Measurements from ENCODE around the gene NUP214. TPM values are rescaled to one million over a fixed set of nuclear protein-coding genes. Genes with fewer than 3 reads are reported as not detected.
"Not testable (repeated sequence)": the region's sequence is repeated elsewhere in the genome, so short reads cannot be mapped to it uniquely, and the experiment has no call there.

Gene NUP214
- total RNA-seq, 4 donors from 2014 or later: 27.4 to 78.3 (median 47.4) TPM

DNA sequence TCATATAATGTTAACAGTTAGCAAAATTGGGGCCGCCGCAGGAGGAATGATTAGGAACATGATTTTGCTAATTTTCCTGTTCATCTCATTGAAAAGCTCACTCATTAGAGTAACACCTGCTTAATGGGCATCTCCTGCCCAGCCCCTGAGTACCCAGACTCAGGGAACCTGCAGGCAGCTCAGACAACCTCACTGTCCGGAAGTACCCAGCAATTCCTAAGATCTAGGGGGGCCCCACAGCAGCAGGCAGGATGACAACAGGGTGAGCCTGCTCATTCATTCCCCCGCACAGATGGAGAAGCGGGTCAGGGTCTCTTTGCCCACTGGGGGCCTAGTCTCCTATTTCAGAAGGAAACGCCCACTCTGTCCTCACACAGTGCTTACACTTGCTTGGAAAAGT lies 138.3 kb downstream of the NUP214 start:
- TF ChIP-seq, protein P1, sequence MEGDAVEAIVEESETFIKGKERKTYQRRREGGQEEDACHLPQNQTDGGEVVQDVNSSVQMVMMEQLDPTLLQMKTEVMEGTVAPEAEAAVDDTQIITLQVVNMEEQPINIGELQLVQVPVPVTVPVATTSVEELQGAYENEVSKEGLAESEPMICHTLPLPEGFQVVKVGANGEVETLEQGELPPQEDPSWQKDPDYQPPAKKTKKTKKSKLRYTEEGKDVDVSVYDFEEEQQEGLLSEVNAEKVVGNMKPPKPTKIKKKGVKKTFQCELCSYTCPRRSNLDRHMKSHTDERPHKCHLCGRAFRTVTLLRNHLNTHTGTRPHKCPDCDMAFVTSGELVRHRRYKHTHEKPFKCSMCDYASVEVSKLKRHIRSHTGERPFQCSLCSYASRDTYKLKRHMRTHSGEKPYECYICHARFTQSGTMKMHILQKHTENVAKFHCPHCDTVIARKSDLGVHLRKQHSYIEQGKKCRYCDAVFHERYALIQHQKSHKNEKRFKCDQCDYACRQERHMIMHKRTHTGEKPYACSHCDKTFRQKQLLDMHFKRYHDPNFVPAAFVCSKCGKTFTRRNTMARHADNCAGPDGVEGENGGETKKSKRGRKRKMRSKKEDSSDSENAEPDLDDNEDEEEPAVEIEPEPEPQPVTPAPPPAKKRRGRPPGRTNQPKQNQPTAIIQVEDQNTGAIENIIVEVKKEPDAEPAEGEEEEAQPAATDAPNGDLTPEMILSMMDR (IDR thresholded peaks at IDR 0.05): no peak
- DNase-seq (ENCODE audit: low spot score) (no peak), ATAC-seq (ENCODE audit: low FRiP score) (no peak)

DNA sequence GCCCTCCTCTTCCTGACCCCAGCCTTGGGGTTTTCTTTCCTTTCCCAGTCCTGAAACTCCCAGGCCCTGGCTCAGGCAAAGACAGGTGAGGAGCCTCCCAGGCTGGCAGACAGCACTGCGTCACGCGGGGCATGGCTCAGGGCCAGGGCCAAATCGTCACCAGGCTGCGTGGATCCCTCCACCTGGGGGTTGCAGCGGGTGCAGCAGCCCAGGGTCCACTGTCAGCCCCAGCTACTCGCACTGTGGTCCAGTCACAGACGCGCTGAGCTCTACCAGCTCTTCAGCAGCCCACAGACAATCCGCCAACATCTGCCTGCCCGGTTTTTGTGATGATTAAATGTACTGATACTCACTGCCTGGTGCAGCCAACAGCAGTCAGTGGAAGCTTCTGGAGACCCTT lies 138.8 kb downstream of the NUP214 start:
- TF ChIP-seq, protein P1 (IDR thresholded peaks at IDR 0.05): no peak
- no peak for ATAC-seq (ENCODE audit: low FRiP score)

DNA sequence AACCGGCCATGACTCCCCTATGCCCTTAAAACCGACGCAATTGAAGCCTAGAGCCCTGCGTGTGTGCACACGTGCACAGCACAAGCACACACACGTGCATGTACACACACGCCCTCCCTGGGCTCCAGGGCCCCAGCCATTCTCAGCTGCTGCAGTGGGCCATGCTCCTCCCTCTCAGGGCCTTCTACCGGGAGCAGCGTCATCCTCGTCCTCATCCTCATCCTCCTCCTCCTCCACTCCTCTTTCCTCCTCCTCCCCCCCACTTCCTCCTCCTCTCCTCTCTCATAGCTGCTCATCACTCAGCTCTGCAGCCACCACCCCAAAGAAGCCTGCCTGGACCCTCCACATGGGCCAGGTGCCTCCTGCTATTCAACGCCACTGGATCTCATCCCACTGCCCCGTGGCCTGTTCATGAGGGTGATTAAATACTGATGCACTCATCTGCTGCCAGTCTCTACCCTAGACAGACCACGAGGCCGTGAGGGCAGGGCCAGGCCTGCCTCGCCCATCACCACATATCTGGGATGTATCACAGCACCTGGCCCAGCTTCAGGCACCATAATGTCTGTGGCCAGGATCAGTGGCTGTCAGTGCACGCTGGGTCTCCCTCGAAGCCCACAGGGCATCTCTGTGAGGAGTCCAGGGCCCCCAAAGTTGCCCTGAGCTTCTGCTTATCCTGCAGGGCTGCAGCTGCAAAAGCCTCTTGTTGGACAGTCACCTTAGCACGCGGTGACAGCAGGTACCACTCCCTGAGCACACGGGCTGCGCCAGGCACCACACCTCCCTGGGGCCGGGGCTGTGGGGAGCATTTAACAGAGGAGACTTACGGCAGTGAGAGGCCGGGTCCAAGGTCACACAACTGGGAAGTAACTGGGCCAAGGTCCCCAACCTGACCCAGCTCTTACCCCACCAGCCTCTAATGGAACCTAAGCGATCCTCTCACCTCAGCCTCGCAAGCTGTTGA lies 141.2 kb downstream of the NUP214 start:
- DNase-seq (ENCODE audit: low spot score) (no peak), ATAC-seq (ENCODE audit: low FRiP score) (no peak)
- TF ChIP-seq, protein P1 (IDR thresholded peaks at IDR 0.05): no peak

More for the DNA sequence above, 138.8 kb downstream of the NUP214 start:
- no peak for DNase-seq (ENCODE audit: low spot score)

DNA sequence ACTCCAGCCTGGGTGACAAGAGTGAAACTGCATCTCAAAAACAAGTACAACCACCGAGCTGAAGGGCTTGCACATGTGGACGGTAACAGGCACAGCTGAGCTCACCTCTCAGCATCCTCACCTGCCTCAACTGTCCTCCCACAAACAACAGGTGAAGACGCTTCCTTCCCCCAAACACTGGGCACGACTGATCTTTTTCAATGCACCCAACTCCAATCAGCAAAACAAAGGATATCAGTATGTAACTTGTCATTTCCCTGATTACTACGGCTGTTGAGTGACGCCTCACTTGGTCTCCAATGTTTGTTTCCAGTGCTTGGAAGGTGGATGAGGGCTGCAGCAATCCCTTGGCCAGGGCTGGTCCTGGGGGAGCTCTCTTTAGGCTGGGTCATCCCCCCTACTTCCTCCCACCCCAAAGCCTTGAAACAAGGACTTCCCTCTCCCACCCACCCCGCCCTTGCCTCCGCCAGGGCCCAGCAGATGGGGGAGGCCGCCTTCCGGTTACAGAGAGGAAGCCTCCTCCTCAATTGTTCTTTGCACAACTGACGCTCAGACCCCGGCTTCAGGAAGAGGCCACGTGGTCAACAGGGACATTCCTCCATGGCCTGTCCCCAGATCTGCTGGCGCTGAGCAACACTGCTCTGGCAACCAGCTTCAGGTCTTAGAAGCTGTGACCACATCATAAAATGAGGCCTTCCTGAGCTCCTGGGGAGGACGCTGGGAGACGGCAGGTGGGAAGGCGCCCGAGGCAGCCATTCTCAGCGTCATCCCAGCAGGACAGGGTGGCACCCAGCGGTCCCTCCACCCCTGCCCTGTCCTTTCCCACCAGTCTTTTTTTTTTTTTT lies 145.0 kb downstream of the NUP214 start:
- DNase-seq (ENCODE audit: low spot score): no peak
- TF ChIP-seq, protein P1 (IDR thresholded peaks at IDR 0.05): no peak
- peak; percentile 52 for ATAC-seq (ENCODE audit: low FRiP score)

DNA sequence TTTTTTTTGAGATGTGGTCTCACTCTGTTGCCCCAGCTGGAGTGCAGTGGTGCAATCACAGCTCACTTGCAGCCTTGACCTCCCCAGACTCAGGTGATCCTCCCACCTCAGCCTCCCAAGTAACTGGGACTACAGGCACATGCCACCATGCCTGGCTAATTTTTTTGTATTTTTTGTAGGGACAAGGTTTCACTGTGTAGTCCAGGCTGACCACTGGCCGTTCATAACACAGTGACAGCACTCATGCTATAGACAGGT lies 145.6 kb downstream of the NUP214 start:
- DNase-seq (ENCODE audit: low spot score); ATAC-seq (ENCODE audit: low FRiP score): not testable (repeated sequence)

DNA sequence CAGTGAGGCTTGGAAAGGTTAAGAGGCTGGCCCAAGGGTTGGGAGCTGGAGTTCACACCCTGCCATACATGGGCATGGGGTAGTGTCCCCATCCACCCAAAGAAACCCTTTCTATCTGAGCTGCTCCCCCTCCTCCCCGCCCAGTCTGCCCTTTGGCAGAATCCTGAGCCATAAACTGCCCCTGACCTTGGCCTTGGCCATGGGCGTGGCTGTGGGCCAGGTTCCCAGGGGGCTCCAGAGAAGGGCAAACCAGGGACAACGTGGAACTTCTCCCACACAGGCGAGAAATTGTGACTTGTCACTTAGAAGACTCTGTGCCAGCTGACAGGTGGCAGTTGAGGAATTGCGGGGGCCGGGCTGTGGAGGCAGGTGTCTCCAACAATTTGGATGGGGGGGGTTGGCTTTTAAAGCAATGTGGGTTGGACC lies 146.1 kb downstream of the NUP214 start:
- ATAC-seq (ENCODE audit: low FRiP score) (no peak), DNase-seq (ENCODE audit: low spot score) (no peak)
- TF ChIP-seq, protein P1 (IDR thresholded peaks at IDR 0.05): no peak

DNA sequence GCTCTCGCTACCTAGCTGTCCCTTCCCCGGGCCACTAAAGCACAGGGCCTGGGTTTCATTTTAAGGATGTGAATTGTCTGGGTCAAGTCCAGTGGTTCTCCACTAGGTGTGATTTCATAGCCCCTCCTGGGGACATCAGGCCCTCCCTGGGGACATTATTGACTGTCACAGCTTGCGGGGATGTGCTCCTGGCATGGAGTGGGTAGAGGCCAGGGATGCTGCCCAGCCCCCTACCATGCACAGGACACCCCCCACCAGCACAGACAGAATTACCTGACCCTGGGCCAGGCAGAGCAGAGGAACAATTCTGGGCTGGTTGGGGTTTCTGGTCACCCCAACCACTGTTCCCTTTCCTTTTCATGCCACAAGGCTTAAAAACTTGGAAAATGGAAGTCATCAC lies 146.8 kb downstream of the NUP214 start:
- ATAC-seq (ENCODE audit: low FRiP score): no peak
- TF ChIP-seq, protein P1 (IDR thresholded peaks at IDR 0.05): no peak
- no peak for DNase-seq (ENCODE audit: low spot score)
